ENCODE results near the gene NR2F2.

- TF ChIP-seq EZH2 (IDR thresholded peaks at IDR 0.05; ENCODE audit: borderline replicate concordance, insufficient read depth, low read depth, low read length, poor library complexity, severe bottlenecking), result no peak
- no peak for TF ChIP-seq CTCF (IDR thresholded peaks at IDR 0.05)
These were observed 9.5 kb upstream of the NR2F2 start for GRCh38 chr15:96320703-96321638.
